OCI-LY7 (cell line): ENCODE results near the gene CXorf49B. TPM values are rescaled to one million over a fixed set of nuclear protein-coding genes. Genes with fewer than 3 reads are reported as not detected.

Experiments used
- BruUV-seq: library from RNA; stranded (reverse); fragments of 400-500 nt; replicated peaks from 2 replicates; lab custom pipeline; 2021; lab: Mats Ljungman, UMichigan
- CTCF ChIA-PET: fragments of 300-600 bp; sonication (Branson Sonifier 250); formaldehyde crosslinking; loops from one replicate; lab custom pipeline; 2022; ENCODE audit warnings: antibody characterized with exemption; ENCODE audit not compliant: unreplicated experiment; lab: Charles Lee
- POLR2A ChIA-PET: fragments of 300-600 bp; sonication (Branson Sonifier 250); formaldehyde crosslinking; loops from one replicate; lab custom pipeline; 2022; ENCODE audit warnings: antibody characterized with exemption; lab: Charles Lee
- DNase-seq: peaks from one replicate; pipeline ENCODE4 v3.0.0-alpha.2; 2015; ENCODE audit warnings: low spot score
- H2AFZ ChIP-seq: fragments of 200-600 bp; sonication (generic), shearing (Covaris generic); 2 replicates; pipeline ENCODE4 v1.6.1; 2014; ENCODE audit warnings: mild to moderate bottlenecking, antibody characterized with exemption, low read length, moderate library complexity
- H3K27ac ChIP-seq: fragments of 200-600 bp; sonication (generic); 2 replicates; pipeline ENCODE4 v1.5.1; 2014; ENCODE audit warnings: mixed run types, low read depth, mild to moderate bottlenecking, moderate library complexity, low read length, inconsistent platforms; ENCODE audit not compliant: poor library complexity, severe bottlenecking
- H3K36me3 ChIP-seq: fragments of 200-600 bp; sonication (generic); 2 replicates; pipeline ENCODE4 v1.6.1; 2014; ENCODE audit warnings: mild to moderate bottlenecking, antibody characterized with exemption, low read length, moderate library complexity, mixed read lengths; ENCODE audit not compliant: insufficient read depth
- H3K4me1 ChIP-seq: fragments of 200-600 bp; sonication (generic); 2 replicates; pipeline ENCODE4 v1.5.1; 2014; ENCODE audit warnings: mild to moderate bottlenecking, low read length; ENCODE audit not compliant: insufficient read depth, poor library complexity, severe bottlenecking
- H3K4me2 ChIP-seq: fragments of 200-600 bp; sonication (generic); 2 replicates; pipeline ENCODE4 v1.6.1; 2014; ENCODE audit warnings: mild to moderate bottlenecking, low read length
- H3K4me3 ChIP-seq: fragments of 200-600 bp; sonication (generic); 2 replicates; pipeline ENCODE4 v1.5.1; 2014; ENCODE audit warnings: mild to moderate bottlenecking, low read depth, low read length; ENCODE audit not compliant: poor library complexity, severe bottlenecking
- H3K79me2 ChIP-seq: fragments of 200-600 bp; sonication (generic); 2 replicates; pipeline ENCODE4 v1.6.1; 2016; ENCODE audit warnings: low read depth, mild to moderate bottlenecking, low read length, moderate library complexity, mixed read lengths; ENCODE audit not compliant: insufficient read depth
- H3K9me2 ChIP-seq: fragments of 200-600 bp; sonication (generic); 2 replicates; pipeline ENCODE4 v1.6.1; 2016; ENCODE audit warnings: mild to moderate bottlenecking, low read length, mixed read lengths; ENCODE audit not compliant: insufficient read depth
- H3K9me3 ChIP-seq: fragments of 200-600 bp; sonication (generic); 2 replicates; pipeline ENCODE4 v1.6.1; 2014; ENCODE audit warnings: mild to moderate bottlenecking, mixed run types, low read length, mixed read lengths
- H4K20me1 ChIP-seq: fragments of 200-600 bp; sonication (generic); 2 replicates; pipeline ENCODE4 v1.6.1; 2014; ENCODE audit warnings: mild to moderate bottlenecking, antibody characterized with exemption, low read length, moderate library complexity, mixed read lengths; ENCODE audit not compliant: insufficient read depth
- EZH2phosphoT487 ChIP-seq: fragments of 200-600 bp; sonication (generic); IDR thresholded peaks from 2 replicates; pipeline ENCODE4 v1.6.1; 2018; ENCODE audit warnings: low read depth, borderline replicate concordance, mild to moderate bottlenecking, mixed run types, antibody characterized with exemption, low read length, moderate library complexity, mixed read lengths
- intact Hi-C: fragments of 100-400 bp; cut with micrococcal nuclease; formaldehyde crosslinking; loops from one replicate; pipeline ENCODE4 v1.10.0; 2022; ENCODE audit not compliant: unreplicated experiment
- small RNA-seq: library from RNA; depleted of rRNA; stranded (forward); fragments of <200 nt; gene quantifications from one replicate; pipeline ENCODE3, GENCODE V24; 2014
- total RNA-seq, 2 experiments: library from RNA; depleted of rRNA in 1 of 2; stranded (reverse); fragments of >200 nt in 1 of 2; shearing (Covaris generic) in 1 of 2; gene quantifications; 2 replicates each; pipeline ENCODE4 v1.2.3, GENCODE V29; 2014 to 2022
- TF ChIP-seq, protein P1 (sequence below): fragments of 200-600 bp; sonication (generic); conservative IDR thresholded peaks from 2 replicates; pipeline ENCODE4 v1.5.1; 2014; ENCODE audit warnings: mild to moderate bottlenecking, antibody characterized with exemption, low read length, moderate library complexity, mixed read lengths

CXorf49B gene
- total RNA-seq, 2 experiments from 2014 or later, result not detected

DNA sequence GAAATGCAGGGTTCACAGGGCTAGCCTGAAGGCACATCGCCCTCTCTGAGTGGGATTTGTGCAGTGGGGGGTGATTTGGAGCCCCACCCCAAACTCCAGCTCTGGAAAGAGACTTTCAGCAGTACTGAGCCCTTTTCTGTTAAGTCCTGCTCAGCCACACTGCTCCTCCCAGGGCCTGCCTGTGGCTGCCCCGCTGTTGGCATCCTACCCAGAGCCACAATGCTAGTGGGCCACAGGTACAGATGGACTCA is 52.7 kb downstream of the CXorf49B start:
- ChIA-PET POLR2A (no interaction called here), CTCF (no interaction called here)
- Histone ChIP-seq H3K9me2 (no peaks in the 10 kb centered on the region), H3K4me3 (no peak overlapping the region), H3K27ac (no peak overlapping the region), H3K9me3 (no peaks in the 10 kb centered on the region), H3K79me2 (no peaks in the 10 kb centered on the region), H3K36me3 (no peaks in the 10 kb centered on the region), H3K4me2 (no peak overlapping the region), H2AFZ (no peak overlapping the region), H3K4me1 (no peaks in the 10 kb centered on the region), H4K20me1 (no peaks in the 10 kb centered on the region)
- no peak for DNase-seq
- no TSS peak for BruUV-seq
- intact Hi-C loops, result no loop called here
- TF ChIP-seq, protein P1, sequence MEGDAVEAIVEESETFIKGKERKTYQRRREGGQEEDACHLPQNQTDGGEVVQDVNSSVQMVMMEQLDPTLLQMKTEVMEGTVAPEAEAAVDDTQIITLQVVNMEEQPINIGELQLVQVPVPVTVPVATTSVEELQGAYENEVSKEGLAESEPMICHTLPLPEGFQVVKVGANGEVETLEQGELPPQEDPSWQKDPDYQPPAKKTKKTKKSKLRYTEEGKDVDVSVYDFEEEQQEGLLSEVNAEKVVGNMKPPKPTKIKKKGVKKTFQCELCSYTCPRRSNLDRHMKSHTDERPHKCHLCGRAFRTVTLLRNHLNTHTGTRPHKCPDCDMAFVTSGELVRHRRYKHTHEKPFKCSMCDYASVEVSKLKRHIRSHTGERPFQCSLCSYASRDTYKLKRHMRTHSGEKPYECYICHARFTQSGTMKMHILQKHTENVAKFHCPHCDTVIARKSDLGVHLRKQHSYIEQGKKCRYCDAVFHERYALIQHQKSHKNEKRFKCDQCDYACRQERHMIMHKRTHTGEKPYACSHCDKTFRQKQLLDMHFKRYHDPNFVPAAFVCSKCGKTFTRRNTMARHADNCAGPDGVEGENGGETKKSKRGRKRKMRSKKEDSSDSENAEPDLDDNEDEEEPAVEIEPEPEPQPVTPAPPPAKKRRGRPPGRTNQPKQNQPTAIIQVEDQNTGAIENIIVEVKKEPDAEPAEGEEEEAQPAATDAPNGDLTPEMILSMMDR, result no peak
- TF ChIP-seq EZH2phosphoT487, result no peak

Small RNAs within 50 kb of the gene (small RNA-seq; reads per million reads assigned to genes)
- gene BX276092.1 (not detected), gene BX276092.6 (not detected), gene BX276092.8 (not detected)

Other genes with a start within 250 kb of the CXorf49B start
- 160 and 185 TPM in 2 replicates for gene OGT, start 230.2 kb upstream of the CXorf49B start, total RNA-seq (2014; rRNA removed; shearing (Covaris generic))
- 291 and 387 TPM in 2 replicates for gene OGT, start 230.2 kb upstream of the CXorf49B start, total RNA-seq (2022)
- gene GCNA, start 184.9 kb upstream of the CXorf49B start, total RNA-seq (2014; rRNA removed; shearing (Covaris generic)), result 2.0 and 2.1 TPM in 2 replicates
- gene GCNA, start 184.9 kb upstream of the CXorf49B start, total RNA-seq (2022), result 3.9 and 4.2 TPM in 2 replicates
- not detected in 2 replicates for gene CXCR3, start 144.8 kb upstream of the CXorf49B start, total RNA-seq (2014; rRNA removed; shearing (Covaris generic))
- gene CXCR3, start 144.8 kb upstream of the CXorf49B start, total RNA-seq (2022), result not detected in 2 replicates
- not detected in 2 replicates for gene CXorf49, start 45.1 kb upstream of the CXorf49B start, total RNA-seq (2014; rRNA removed; shearing (Covaris generic))
- gene CXorf49, start 45.1 kb upstream of the CXorf49B start, total RNA-seq (2022), result not detected in 2 replicates
- gene NHSL2, start 147.5 kb downstream of the CXorf49B start, total RNA-seq (2014; rRNA removed; shearing (Covaris generic)), result 0.05 TPM in 1 of 2 replicates, not detected in the other
- not detected in 2 replicates for gene NHSL2, start 147.5 kb downstream of the CXorf49B start, total RNA-seq (2022)